ENCODE results near the gene OR1F1.
A peak's percentile ranks its signal among the peaks of the same experiment; 100 is the strongest.

The OR1F1 gene

DNA sequence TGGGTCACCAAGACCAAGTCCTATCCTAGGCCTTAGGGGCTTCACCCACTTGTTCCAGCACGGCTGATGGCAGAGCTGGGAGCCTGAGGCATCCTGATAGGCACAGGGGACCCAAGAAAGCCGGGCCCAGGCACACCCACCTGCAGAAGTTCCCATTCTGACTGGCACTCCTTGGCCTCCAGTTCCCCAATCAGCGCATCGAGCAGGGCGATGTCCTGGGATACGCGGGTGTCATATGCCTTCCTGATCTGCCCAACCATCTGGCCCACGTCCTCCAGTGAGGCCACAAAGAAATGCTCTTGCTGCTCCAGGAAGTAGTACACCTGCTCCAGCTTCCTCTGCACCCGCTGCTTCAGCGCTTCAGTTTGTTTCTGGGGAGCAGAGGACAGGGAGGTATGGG, 58.9 kb downstream of the OR1F1 start:
- Histone ChIP-seq H3K9me3 (ENCODE audit: control extremely low read depth in 1 of 5, control insufficient read depth in 4 of 5, insufficient read depth in 2 of 5, low read depth in 1 of 5, low read length in 4 of 5) (peaks cover 0 to 5% (median 0%) of the 10 kb centered on the region in 5 experiments), H3K27me3 (replicated peaks in 2 of 5; ENCODE audit: control insufficient read depth in 4 of 5, insufficient read depth in 5 of 5, low read length in 4 of 5) (peaks cover 0 to 11% (median 0%) of the 10 kb centered on the region in 5 experiments), H3K27ac (ENCODE audit: insufficient read depth in 1 of 2, low read depth in 1 of 2, low read length in 2 of 2, poor library complexity in 1 of 2, severe bottlenecking in 2 of 2) (no peak overlapping the region), H3K4me3 (ENCODE audit: control insufficient read depth in 1 of 7, extremely low read depth in 1 of 7, insufficient read depth in 4 of 7, low read depth in 2 of 7, low read length in 6 of 7) (no peak overlapping the region), H3K36me3 (ENCODE audit: control insufficient read depth in 4 of 4, insufficient read depth in 4 of 4, low read length in 3 of 4) (no peaks in the 10 kb centered on the region), H3K4me1 (ENCODE audit: control extremely low read depth in 1 of 4, control insufficient read depth in 4 of 4, insufficient read depth in 4 of 4, low read length in 3 of 4) (peaks cover 0 to 3% (median 0%) of the 10 kb centered on the region in 4 experiments)
- POLR2A ChIA-PET, result no interaction called here
- DNase-seq, result peak in 1 of 3 donors; percentile 36
- WGBS (ENCODE audit: insufficient coverage), result 48% methylated on average over 10 of the region's 10 CpGs
- CTCF ChIA-PET, result no interaction called here

DNA sequence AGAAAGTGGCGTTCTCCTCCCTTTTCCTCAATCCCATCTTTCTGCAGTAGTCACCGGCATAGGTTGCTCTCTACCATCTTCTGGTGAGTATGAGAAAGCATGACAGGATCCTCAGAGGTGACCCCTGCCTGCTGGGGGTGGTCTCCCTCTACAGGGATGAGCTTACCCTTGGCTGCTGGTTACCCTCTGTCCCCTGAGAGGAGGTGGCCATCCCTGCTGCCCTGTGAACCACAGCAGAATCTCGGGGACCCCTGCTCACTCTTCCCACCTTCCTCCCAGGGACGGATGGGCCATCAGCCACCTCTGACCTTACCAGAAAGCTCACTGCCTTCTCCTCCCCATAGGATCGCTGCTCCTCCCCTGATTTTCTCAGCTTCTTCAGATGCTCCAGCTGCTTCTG, 60.6 kb downstream of the OR1F1 start:
- no peak for DNase-seq
- Histone ChIP-seq H3K27ac (ENCODE audit: insufficient read depth in 1 of 2, low read depth in 1 of 2, low read length in 2 of 2, poor library complexity in 1 of 2, severe bottlenecking in 2 of 2) (no peak overlapping the region), H3K36me3 (ENCODE audit: control insufficient read depth in 4 of 4, insufficient read depth in 4 of 4, low read length in 3 of 4) (no peaks in the 10 kb centered on the region), H3K9me3 (ENCODE audit: control extremely low read depth in 1 of 5, control insufficient read depth in 4 of 5, insufficient read depth in 2 of 5, low read depth in 1 of 5, low read length in 4 of 5) (peaks cover 0 to 3% (median 0%) of the 10 kb centered on the region in 5 experiments), H3K27me3 (replicated peaks in 2 of 5; ENCODE audit: control insufficient read depth in 4 of 5, insufficient read depth in 5 of 5, low read length in 4 of 5) (peaks cover 0 to 16% (median 1%) of the 10 kb centered on the region in 5 experiments), H3K4me1 (ENCODE audit: control extremely low read depth in 1 of 4, control insufficient read depth in 4 of 4, insufficient read depth in 4 of 4, low read length in 3 of 4) (peaks cover 0 to 3% (median 0%) of the 10 kb centered on the region in 4 experiments), H3K4me3 (ENCODE audit: control insufficient read depth in 1 of 7, extremely low read depth in 1 of 7, insufficient read depth in 4 of 7, low read depth in 2 of 7, low read length in 6 of 7) (no peak overlapping the region)
- ChIA-PET POLR2A (no interaction called here), CTCF (no interaction called here)
- 90% methylated on average over 5 of the region's 5 CpGs for WGBS (ENCODE audit: insufficient coverage)

- DNase-seq, result no peak
- ChIA-PET CTCF (no interaction called here), POLR2A (no interaction called here)
- no peak overlapping the region for H3K27ac ChIP-seq (ENCODE audit: insufficient read depth in 1 of 2, low read depth in 1 of 2, low read length in 2 of 2, poor library complexity in 1 of 2, severe bottlenecking in 2 of 2)
- no CpG with 5 or more reads among the region's 1 CpG for WGBS (ENCODE audit: insufficient coverage)
- H3K4me3 ChIP-seq (ENCODE audit: control insufficient read depth in 1 of 7, extremely low read depth in 1 of 7, insufficient read depth in 4 of 7, low read depth in 2 of 7, low read length in 6 of 7), result no peak overlapping the region
- peaks cover 0 to 3% (median 0%) of the 10 kb centered on the region in 4 experiments for H3K4me1 ChIP-seq (ENCODE audit: control extremely low read depth in 1 of 4, control insufficient read depth in 4 of 4, insufficient read depth in 4 of 4, low read length in 3 of 4)
- H3K36me3 ChIP-seq (ENCODE audit: control insufficient read depth in 4 of 4, insufficient read depth in 4 of 4, low read length in 3 of 4), result no peaks in the 10 kb centered on the region
- H3K9me3 ChIP-seq (ENCODE audit: control extremely low read depth in 1 of 5, control insufficient read depth in 4 of 5, insufficient read depth in 2 of 5, low read depth in 1 of 5, low read length in 4 of 5), result peaks cover 0 to 3% (median 0%) of the 10 kb centered on the region in 5 experiments
- H3K27me3 ChIP-seq (replicated peaks in 2 of 5; ENCODE audit: control insufficient read depth in 4 of 5, insufficient read depth in 5 of 5, low read length in 4 of 5), result peaks cover 0 to 17% (median 1%) of the 10 kb centered on the region in 5 experiments
Observed at GRCh38 chr16:3249020-3249419, 61.0 kb downstream of the OR1F1 start.

- WGBS (ENCODE audit: insufficient coverage), result 90% methylated on average over 11 of the region's 14 CpGs
- Histone ChIP-seq H3K27me3 (replicated peaks in 2 of 5; ENCODE audit: control insufficient read depth in 4 of 5, insufficient read depth in 5 of 5, low read length in 4 of 5) (peaks cover 0 to 22% (median 1%) of the 10 kb centered on the region in 5 experiments), H3K9me3 (ENCODE audit: control extremely low read depth in 1 of 5, control insufficient read depth in 4 of 5, insufficient read depth in 2 of 5, low read depth in 1 of 5, low read length in 4 of 5) (no peaks in the 10 kb centered on the region), H3K36me3 (ENCODE audit: control insufficient read depth in 4 of 4, insufficient read depth in 4 of 4, low read length in 3 of 4) (no peaks in the 10 kb centered on the region), H3K4me1 (ENCODE audit: control extremely low read depth in 1 of 4, control insufficient read depth in 4 of 4, insufficient read depth in 4 of 4, low read length in 3 of 4) (peaks cover 0 to 3% (median 0%) of the 10 kb centered on the region in 4 experiments), H3K27ac (ENCODE audit: insufficient read depth in 1 of 2, low read depth in 1 of 2, low read length in 2 of 2, poor library complexity in 1 of 2, severe bottlenecking in 2 of 2) (no peak overlapping the region), H3K4me3 (ENCODE audit: control insufficient read depth in 1 of 7, extremely low read depth in 1 of 7, insufficient read depth in 4 of 7, low read depth in 2 of 7, low read length in 6 of 7) (no peak overlapping the region)
- POLR2A ChIA-PET, result no interaction called here
- CTCF ChIA-PET, result no interaction called here
- no peak for DNase-seq
Observed at GRCh38 chr16:3249451-3249850, 61.4 kb downstream of the OR1F1 start.

GRCh38 chr16:3252967-3253366, 65.0 kb downstream of the OR1F1 start:
- no peak overlapping the region for H3K27ac ChIP-seq (ENCODE audit: insufficient read depth in 1 of 2, low read depth in 1 of 2, low read length in 2 of 2, poor library complexity in 1 of 2, severe bottlenecking in 2 of 2)
- POLR2A ChIA-PET, result no interaction called here
- no peak for DNase-seq
- CTCF ChIA-PET, result interaction anchor here (0.6 kb wide), 1 partner anchor 356 kb away, joined by 3 read pairs; no protein-coding TSS in a partner anchor
- H3K36me3 ChIP-seq (ENCODE audit: control insufficient read depth in 4 of 4, insufficient read depth in 4 of 4, low read length in 3 of 4), result no peaks in the 10 kb centered on the region
- H3K4me1 ChIP-seq (ENCODE audit: control extremely low read depth in 1 of 4, control insufficient read depth in 4 of 4, insufficient read depth in 4 of 4, low read length in 3 of 4), result no peaks in the 10 kb centered on the region
- 96% methylated on average over 4 of the region's 4 CpGs for WGBS (ENCODE audit: insufficient coverage)
- peaks cover 0 to 34% (median 1%) of the 10 kb centered on the region in 5 experiments for H3K27me3 ChIP-seq (replicated peaks in 2 of 5; ENCODE audit: control insufficient read depth in 4 of 5, insufficient read depth in 5 of 5, low read length in 4 of 5)
- peaks cover 0 to 4% (median 2%) of the 10 kb centered on the region in 5 experiments for H3K9me3 ChIP-seq (ENCODE audit: control extremely low read depth in 1 of 5, control insufficient read depth in 4 of 5, insufficient read depth in 2 of 5, low read depth in 1 of 5, low read length in 4 of 5)
- H3K4me3 ChIP-seq (ENCODE audit: control insufficient read depth in 1 of 7, extremely low read depth in 1 of 7, insufficient read depth in 4 of 7, low read depth in 2 of 7, low read length in 6 of 7), result no peak overlapping the region

DNA sequence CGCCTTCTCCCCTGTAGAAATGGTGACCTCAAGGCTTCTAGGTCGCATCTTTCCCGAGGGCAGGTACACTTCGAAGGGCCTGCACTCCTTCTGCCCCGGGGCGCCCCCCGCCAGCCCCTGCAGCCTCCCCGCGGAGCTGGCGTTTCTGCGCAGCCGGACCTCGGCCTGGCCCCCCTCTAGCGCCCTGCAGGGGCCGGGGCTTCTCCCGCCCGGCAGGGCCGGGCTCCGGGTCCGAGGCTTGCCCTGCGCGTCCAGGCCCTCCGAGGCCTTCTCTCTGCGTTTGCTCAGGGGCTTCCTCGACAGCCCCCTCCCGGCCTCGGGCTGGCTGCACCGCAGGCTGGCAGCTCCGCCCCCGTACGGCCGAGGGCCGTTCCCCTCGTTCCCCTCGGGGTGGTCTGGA, 66.3 kb downstream of the OR1F1 start:
- ChIA-PET CTCF (interaction anchor here (0.9 kb wide), 1 partner anchor 14 kb away, joined by 3 read pairs; no protein-coding TSS in a partner anchor), POLR2A (no interaction called here)
- H3K4me1 ChIP-seq (ENCODE audit: control extremely low read depth in 1 of 4, control insufficient read depth in 4 of 4, insufficient read depth in 4 of 4, low read length in 3 of 4), result peaks cover 0 to 5% (median 0%) of the 10 kb centered on the region in 4 experiments
- 55% methylated on average over 34 of the region's 35 CpGs for WGBS (ENCODE audit: insufficient coverage)
- H3K4me3 ChIP-seq (ENCODE audit: control insufficient read depth in 1 of 7, extremely low read depth in 1 of 7, insufficient read depth in 4 of 7, low read depth in 2 of 7, low read length in 6 of 7), result no peak overlapping the region
- no peak overlapping the region for H3K27ac ChIP-seq (ENCODE audit: insufficient read depth in 1 of 2, low read depth in 1 of 2, low read length in 2 of 2, poor library complexity in 1 of 2, severe bottlenecking in 2 of 2)
- no peak for DNase-seq
- peaks cover 0 to 4% (median 2%) of the 10 kb centered on the region in 5 experiments for H3K9me3 ChIP-seq (ENCODE audit: control extremely low read depth in 1 of 5, control insufficient read depth in 4 of 5, insufficient read depth in 2 of 5, low read depth in 1 of 5, low read length in 4 of 5)
- H3K27me3 ChIP-seq (replicated peaks in 2 of 5; ENCODE audit: control insufficient read depth in 4 of 5, insufficient read depth in 5 of 5, low read length in 4 of 5), result peaks cover 0 to 37% (median 1%) of the 10 kb centered on the region in 5 experiments
- no peaks in the 10 kb centered on the region for H3K36me3 ChIP-seq (ENCODE audit: control insufficient read depth in 4 of 4, insufficient read depth in 4 of 4, low read length in 3 of 4)
